ENCODE measurements around the gene CARD14.
"Not testable (repeated sequence)": the region's sequence is repeated elsewhere in the genome, so short reads cannot be mapped to it uniquely, and the experiment has no call there.

CARD14 gene

GRCh38 chr17:80227666-80228065, 57.8 kb downstream of the CARD14 start:
- DNase-seq = no peak

GRCh38 chr17:80228477-80228876, 58.6 kb downstream of the CARD14 start:
- no peak for DNase-seq

DNA sequence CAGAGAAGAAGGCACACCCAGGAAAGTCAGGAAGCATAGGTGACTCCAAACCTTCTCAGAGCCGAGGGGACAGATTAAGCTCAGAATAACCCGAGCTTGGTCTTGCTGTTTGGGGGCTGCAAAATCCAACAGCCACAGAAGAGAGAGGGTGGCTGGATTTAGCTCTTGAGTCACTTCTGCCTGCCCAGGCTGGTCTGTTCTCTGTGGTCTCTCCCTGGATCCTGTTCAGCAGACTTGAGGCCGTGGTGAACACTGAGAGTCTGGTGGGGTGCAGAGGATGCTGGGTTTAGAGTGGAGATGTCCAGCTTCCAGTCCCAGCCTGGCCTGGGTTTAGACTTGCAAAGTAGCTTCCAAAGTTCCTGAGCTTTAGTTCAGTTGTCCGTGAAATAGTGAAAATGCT, 59.2 kb downstream of the CARD14 start:
- no peak for DNase-seq

GRCh38 chr17:80232438-80232837, 62.6 kb downstream of the CARD14 start:
- no peak for DNase-seq

GRCh38 chr17:80233202-80233601, 63.4 kb downstream of the CARD14 start:
- no peak for DNase-seq

DNA sequence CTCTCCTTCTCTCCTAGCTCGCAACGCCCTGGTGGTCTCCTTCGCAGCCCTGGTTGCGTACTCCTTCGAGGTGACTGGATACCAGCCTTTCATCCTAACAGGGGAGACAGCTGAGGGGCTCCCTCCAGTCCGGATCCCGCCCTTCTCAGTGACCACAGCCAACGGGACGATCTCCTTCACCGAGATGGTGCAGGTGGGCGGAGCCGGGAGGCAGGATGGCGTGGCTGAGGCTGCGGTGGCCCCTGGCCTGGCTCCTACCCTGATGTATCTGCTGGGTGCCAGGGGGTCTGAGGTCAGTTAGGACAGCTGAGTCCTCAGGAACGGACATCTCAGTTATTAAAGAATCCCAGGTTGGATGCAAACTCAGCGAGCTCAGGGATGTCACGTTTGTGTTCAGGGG, 67.1 kb downstream of the CARD14 start:
- DNase-seq = no peak

GRCh38 chr17:80237386-80237785, 67.6 kb downstream of the CARD14 start:
- no peak for DNase-seq

GRCh38 chr17:80242505-80242904, 72.7 kb downstream of the CARD14 start:
- DNase-seq = no peak

DNA sequence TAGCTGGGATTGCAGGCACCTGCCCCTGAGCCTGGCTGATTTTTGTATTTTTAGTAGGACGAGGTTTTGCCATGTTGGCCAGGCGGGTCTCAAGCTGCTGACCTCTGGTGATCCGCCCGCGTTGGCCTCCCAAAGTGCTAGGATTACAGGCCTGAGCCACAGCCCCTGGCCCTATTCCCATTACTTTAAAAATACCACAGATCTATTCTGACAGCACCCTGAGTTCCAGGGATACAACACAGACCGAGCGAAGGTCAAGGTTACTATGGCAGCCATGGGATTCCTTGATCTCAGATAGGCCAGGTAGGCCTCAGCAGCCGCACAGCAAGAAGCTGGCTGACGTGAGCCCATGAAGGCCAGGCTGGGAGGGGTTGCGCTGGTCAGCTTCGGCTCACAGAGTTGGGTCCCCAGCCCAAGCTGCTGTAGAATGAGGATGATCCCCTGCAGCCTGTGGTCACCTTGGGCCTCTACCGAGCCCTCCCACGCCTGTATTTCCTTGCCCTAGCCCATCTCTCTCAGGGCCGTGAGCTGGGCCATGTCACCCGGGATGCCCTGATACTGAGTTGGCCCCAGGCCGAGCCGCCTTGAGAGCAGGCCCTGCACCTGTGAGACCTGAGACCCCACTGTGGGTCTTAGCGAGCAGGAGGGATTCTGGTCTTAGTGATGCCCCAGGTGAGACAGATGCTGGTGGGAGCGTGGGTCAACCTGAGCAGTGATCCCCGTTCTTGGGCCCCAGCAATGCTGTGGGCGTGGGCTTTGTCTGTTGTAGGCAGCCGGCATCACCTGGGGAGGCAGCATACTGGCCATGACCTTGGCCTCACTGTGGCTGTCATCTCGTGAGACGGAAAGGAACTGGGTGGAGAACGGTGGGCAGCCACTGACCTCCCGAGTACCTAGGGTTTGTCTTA, 74.0 kb downstream of the CARD14 start:
- DNase-seq = no peak

- not testable (repeated sequence) for DNase-seq
Measured at GRCh38 chr17:80244448-80244847, 74.6 kb downstream of the CARD14 start.

DNA sequence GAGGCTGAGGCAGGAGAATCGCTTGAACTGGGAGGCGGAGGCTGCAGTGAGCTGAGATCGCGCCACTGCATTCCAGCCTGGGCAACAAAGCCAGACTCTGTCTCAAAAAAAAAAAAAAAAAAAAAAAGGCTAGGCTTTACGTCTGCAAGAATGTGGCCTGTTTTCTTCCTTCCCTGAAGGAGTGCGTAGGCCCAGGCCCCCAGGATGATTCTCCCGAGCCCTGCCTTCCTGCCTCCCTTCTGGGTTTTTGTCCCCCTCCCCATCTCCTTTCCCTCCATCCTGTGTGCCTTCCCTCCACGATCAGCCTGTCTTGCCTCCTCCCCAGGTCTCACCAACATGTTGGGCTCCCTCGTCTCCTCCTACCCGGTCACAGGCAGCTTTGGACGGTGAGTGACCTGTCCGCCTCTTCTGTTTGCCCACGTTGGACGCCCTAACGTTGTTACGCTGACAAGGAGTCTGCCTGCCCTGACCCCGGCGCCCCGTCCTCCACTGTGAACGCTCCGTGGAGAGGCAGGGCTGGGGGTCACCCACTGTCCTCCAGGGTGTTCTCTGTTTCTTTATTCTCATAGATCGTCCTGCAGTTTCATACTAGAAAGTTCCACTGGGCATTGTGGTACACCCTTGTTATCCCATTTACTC, 75.2 kb downstream of the CARD14 start:
- no peak for DNase-seq

GRCh38 chr17:80245566-80246265, 75.9 kb downstream of the CARD14 start:
- DNase-seq = no peak

DNA sequence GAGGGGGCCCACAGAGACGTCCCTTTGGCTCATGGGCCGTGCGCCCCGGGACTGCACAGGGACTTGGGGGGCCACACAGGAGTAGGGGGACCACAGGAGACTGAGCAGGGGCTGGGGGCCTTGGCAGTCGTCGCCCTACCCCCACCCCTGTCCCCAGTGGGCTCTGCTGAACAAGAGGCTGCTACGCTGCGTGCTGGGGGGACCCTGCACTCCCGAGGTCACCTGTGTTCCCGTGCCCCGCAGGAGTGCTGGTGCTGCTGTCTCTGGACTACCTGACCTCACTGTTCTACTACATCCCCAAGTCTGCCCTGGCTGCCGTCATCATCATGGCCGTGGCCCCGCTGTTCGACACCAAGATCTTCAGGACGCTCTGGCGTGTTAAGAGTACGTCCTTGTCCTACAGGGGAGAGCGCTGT, 76.4 kb downstream of the CARD14 start:
- DNase-seq = no peak

DNA sequence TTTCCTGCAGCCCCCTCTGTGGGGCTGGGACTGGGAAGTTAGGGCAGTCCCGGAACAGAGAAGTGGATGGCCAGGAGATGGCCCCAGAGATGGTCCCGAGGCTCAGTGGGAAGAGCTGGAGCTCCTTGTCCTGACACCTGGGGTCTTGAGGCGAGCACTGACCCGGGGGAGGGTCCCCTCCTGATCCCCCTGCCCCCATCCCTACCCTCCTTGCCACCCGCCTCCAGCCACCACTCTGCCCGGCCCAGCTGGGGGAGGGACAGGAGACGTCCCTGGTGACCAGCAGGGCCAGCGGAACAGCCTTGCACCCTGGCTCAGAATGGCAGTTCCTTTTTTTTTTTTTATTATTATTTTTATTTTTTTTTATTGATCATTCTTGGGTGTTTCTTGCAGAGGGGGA, 76.9 kb downstream of the CARD14 start:
- DNase-seq = no peak

DNA sequence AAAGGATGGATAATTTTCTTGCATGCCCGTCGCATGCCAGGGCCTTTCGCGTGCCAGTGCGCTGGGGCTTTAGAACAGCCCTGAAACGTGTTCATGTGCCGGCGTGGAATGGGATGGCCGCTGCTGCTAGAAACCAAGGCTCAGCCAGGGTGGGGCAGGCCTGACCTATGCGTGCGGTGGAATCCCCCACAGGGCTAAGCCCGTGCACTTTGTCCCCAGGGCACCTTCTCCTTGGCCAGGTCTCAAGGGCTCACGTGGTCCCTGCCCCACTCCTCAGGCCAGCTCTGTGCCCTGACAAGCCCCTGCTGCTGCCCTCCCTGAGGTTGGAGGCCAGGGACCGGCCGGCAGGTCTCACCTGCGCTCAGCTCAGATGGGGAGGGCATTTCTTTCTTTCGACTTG, 77.7 kb downstream of the CARD14 start:
- DNase-seq = no peak

DNA sequence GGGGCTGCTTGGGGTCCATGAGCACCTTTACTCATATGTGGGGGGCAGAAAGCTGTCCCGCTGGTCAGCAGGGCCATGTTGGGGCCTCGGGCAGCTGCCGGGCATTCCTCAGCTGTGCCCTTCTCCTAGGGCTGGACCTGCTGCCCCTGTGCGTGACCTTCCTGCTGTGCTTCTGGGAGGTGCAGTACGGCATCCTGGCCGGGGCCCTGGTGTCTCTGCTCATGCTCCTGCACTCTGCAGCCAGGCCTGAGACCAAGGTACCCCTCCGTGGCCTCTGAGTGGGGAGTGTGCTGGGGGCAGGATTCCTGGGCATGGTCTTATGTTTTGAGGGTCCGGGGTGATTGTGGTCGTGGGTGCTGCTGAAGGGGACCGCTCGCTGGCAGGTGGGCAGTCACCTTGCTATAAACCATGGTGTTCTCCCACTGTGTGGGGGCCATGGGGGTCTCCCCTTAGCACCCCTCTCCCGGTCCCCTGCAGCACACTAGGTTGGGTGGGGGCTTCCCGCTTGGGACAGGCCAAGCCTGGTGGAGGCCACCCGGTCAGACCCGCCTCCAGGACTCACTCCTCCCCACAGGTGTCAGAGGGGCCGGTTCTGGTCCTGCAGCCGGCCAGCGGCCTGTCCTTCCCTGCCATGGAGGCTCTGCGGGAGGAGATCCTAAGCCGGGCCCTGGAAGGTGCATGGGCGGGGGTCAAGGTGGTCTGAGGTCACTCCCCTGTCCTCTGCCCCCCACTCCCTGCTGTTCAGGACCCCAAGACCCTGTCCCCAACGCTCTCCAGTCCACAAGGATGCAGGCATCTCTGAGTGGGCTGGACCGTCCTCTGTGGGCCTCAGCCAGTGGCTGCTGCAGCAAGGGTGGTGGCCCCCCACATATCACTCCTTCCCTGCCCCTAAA, 78.4 kb downstream of the CARD14 start:
- DNase-seq = no peak

- DNase-seq = no peak
Measured at GRCh38 chr17:80248894-80249710, 79.3 kb downstream of the CARD14 start.

GRCh38 chr17:80251966-80252365, 82.1 kb downstream of the CARD14 start:
- no peak for DNase-seq

DNA sequence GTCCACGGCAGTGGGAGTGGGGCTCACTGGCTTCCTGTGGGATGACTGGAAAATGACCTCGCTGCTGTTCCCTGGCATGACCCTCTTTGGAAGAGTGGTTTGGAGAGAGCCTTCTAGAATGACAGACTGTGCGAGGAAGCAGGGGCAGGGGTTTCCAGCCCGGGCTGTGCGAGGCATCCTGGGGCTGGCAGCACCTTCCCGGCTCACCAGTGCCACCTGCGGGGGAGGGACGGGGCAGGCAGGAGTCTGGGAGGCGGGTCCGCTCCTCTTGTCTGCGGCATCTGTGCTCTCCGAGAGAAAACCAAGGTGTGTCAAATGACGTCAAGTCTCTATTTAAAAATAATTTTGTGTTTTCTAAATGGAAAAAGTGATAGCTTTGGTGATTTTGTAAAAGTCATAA, 83.0 kb downstream of the CARD14 start:
- peak; percentile 78 for DNase-seq

- DNase-seq = no peak
Measured at GRCh38 chr17:80253631-80254395, 84.0 kb downstream of the CARD14 start.

All from NCI-H82 (cell line).